ACHN (cell line): ENCODE measurements around the gene MGAT4B.

ENCODE experiments used
- DNase-seq: peaks from one replicate; pipeline ENCODE4 v3.0.0-alpha.2; 2015
- in situ Hi-C: cut with HindIII; loops from 2 replicates; pipeline ENCODE4 v1.10.0; 2017; ENCODE audit warnings: low sequenced_read_pairs, low pct_ligation_motif_present, low pct_unique_long_range_greater_than_20kb

MGAT4B gene

GRCh38 chr5:179816796-179817469, 10.3 kb upstream of the MGAT4B start:
- in situ Hi-C loops, result no loop called here
- DNase-seq, result no peak

- in situ Hi-C loops, result no loop called here
These were observed 9.7 kb upstream of the MGAT4B start for GRCh38 chr5:179816401-179816795.

GRCh38 chr5:179815491-179816249, 9.0 kb upstream of the MGAT4B start:
- in situ Hi-C loops, result no loop called here
- no peak for DNase-seq

More at GRCh38 chr5:179816401-179816795, 9.7 kb upstream of the MGAT4B start:
- DNase-seq, result no peak

- no peak for DNase-seq
- in situ Hi-C loops, result no loop called here
These were observed 7.4 kb upstream of the MGAT4B start for GRCh38 chr5:179814090-179814489.

GRCh38 chr5:179812997-179813607, 6.4 kb upstream of the MGAT4B start:
- no peak for DNase-seq
- in situ Hi-C loops, result no loop called here

GRCh38 chr5:179812135-179812825, 5.6 kb upstream of the MGAT4B start:
- in situ Hi-C loops, result no loop called here
- no peak for DNase-seq

GRCh38 chr5:179805529-179806249, 977 bp downstream of the MGAT4B start:
- in situ Hi-C loops, result no loop called here
- no peak for DNase-seq

GRCh38 chr5:179805070-179805528, 1.6 kb downstream of the MGAT4B start:
- DNase-seq, result no peak
- in situ Hi-C loops, result no loop called here

- in situ Hi-C loops, result no loop called here
These were observed 2.1 kb downstream of the MGAT4B start for GRCh38 chr5:179804555-179804947.

GRCh38 chr5:179803651-179804554, 2.8 kb downstream of the MGAT4B start:
- DNase-seq, result no peak
- in situ Hi-C loops, result no loop called here

More at GRCh38 chr5:179804555-179804947, 2.1 kb downstream of the MGAT4B start:
- no peak for DNase-seq

GRCh38 chr5:179802950-179803562, 3.6 kb downstream of the MGAT4B start:
- in situ Hi-C loops, result no loop called here

GRCh38 chr5:179802207-179802883, 4.3 kb downstream of the MGAT4B start:
- no peak for DNase-seq
- in situ Hi-C loops, result no loop called here

More at GRCh38 chr5:179802950-179803562, 3.6 kb downstream of the MGAT4B start:
- no peak for DNase-seq

GRCh38 chr5:179801304-179802206, 5.1 kb downstream of the MGAT4B start:
- in situ Hi-C loops, result no loop called here
- DNase-seq, result no peak

GRCh38 chr5:179800696-179801201, 5.9 kb downstream of the MGAT4B start:
- in situ Hi-C loops, result no loop called here
- DNase-seq, result no peak

GRCh38 chr5:179800071-179800695, 6.5 kb downstream of the MGAT4B start:
- in situ Hi-C loops, result no loop called here
- no peak for DNase-seq
